ENCODE data around the gene HTT. TPM values are rescaled to one million over a fixed set of nuclear protein-coding genes. Genes with fewer than 3 reads are reported as not detected.

The HTT gene
- total RNA-seq, 1 donor from 2014 or later = 82.8 TPM

- H3K4me3 Mint-ChIP-seq (ENCODE audit: low read depth) = no peak overlapping the region
- no peak for DNase-seq (ENCODE audit: low spot score, unreplicated experiment)
- no peaks in the 10 kb centered on the region for H3K27me3 Mint-ChIP-seq
- H3K4me1 Mint-ChIP-seq (ENCODE audit: low read depth) = no peaks in the 10 kb centered on the region
- TF ChIP-seq, protein P1, sequence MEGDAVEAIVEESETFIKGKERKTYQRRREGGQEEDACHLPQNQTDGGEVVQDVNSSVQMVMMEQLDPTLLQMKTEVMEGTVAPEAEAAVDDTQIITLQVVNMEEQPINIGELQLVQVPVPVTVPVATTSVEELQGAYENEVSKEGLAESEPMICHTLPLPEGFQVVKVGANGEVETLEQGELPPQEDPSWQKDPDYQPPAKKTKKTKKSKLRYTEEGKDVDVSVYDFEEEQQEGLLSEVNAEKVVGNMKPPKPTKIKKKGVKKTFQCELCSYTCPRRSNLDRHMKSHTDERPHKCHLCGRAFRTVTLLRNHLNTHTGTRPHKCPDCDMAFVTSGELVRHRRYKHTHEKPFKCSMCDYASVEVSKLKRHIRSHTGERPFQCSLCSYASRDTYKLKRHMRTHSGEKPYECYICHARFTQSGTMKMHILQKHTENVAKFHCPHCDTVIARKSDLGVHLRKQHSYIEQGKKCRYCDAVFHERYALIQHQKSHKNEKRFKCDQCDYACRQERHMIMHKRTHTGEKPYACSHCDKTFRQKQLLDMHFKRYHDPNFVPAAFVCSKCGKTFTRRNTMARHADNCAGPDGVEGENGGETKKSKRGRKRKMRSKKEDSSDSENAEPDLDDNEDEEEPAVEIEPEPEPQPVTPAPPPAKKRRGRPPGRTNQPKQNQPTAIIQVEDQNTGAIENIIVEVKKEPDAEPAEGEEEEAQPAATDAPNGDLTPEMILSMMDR (IDR thresholded peaks at IDR 0.05; ENCODE audit: unreplicated experiment) = no peak
- H3K9me3 Mint-ChIP-seq (ENCODE audit: low read depth) = no peaks in the 10 kb centered on the region
- H3K36me3 Mint-ChIP-seq (ENCODE audit: insufficient read depth) = peaks cover 23% of the 10 kb centered on the region
- no peak overlapping the region for H3K27ac Mint-ChIP-seq
Measured at GRCh38 chr4:3219761-3220475, 145.4 kb downstream of the HTT start.

GRCh38 chr4:3220476-3221183 lies 146.1 kb downstream of the HTT start:
- H3K4me1 Mint-ChIP-seq (ENCODE audit: low read depth) = no peaks in the 10 kb centered on the region
- DNase-seq (ENCODE audit: low spot score, unreplicated experiment) = no peak
- H3K36me3 Mint-ChIP-seq (ENCODE audit: insufficient read depth) = peaks cover 21% of the 10 kb centered on the region
- H3K9me3 Mint-ChIP-seq (ENCODE audit: low read depth) = no peaks in the 10 kb centered on the region
- no peak overlapping the region for H3K27ac Mint-ChIP-seq
- TF ChIP-seq, protein P1 (IDR thresholded peaks at IDR 0.05; ENCODE audit: unreplicated experiment) = no peak
- H3K27me3 Mint-ChIP-seq = no peaks in the 10 kb centered on the region
- H3K4me3 Mint-ChIP-seq (ENCODE audit: low read depth) = no peak overlapping the region

DNA sequence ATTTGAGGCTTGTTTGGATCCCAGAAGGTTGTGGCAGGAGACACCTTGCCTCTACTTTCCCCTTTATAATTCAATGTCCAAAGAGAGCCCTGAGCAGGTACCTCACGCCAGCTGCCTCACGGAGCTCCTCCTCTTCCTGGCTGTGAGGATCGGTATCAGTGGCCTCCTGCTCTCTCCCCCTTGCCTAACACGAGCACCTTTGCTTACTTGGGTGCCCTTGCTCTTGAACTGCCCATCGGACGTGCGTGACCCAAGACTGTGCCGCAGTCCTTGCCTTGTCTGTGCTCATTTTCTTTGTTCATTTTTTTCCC lies 146.7 kb downstream of the HTT start:
- no peak overlapping the region for H3K27ac Mint-ChIP-seq
- H3K27me3 Mint-ChIP-seq = no peaks in the 10 kb centered on the region
- H3K36me3 Mint-ChIP-seq (ENCODE audit: insufficient read depth) = peaks cover 19% of the 10 kb centered on the region
- no peaks in the 10 kb centered on the region for H3K4me1 Mint-ChIP-seq (ENCODE audit: low read depth)
- no peak overlapping the region for H3K4me3 Mint-ChIP-seq (ENCODE audit: low read depth)
- TF ChIP-seq, protein P1 (IDR thresholded peaks at IDR 0.05; ENCODE audit: unreplicated experiment) = no peak
- no peaks in the 10 kb centered on the region for H3K9me3 Mint-ChIP-seq (ENCODE audit: low read depth)
- DNase-seq (ENCODE audit: low spot score, unreplicated experiment) = no peak

GRCh38 chr4:3221996-3222395 lies 147.5 kb downstream of the HTT start:
- DNase-seq (ENCODE audit: low spot score, unreplicated experiment) = no peak
- TF ChIP-seq, protein P1 (IDR thresholded peaks at IDR 0.05; ENCODE audit: unreplicated experiment) = no peak
- peaks cover 19% of the 10 kb centered on the region for H3K36me3 Mint-ChIP-seq (ENCODE audit: insufficient read depth)
- no peaks in the 10 kb centered on the region for H3K9me3 Mint-ChIP-seq (ENCODE audit: low read depth)
- H3K4me3 Mint-ChIP-seq (ENCODE audit: low read depth) = no peak overlapping the region
- no peaks in the 10 kb centered on the region for H3K4me1 Mint-ChIP-seq (ENCODE audit: low read depth)
- peak overlapping the region; percentile 24 for H3K27ac Mint-ChIP-seq
- H3K27me3 Mint-ChIP-seq = no peaks in the 10 kb centered on the region

DNA sequence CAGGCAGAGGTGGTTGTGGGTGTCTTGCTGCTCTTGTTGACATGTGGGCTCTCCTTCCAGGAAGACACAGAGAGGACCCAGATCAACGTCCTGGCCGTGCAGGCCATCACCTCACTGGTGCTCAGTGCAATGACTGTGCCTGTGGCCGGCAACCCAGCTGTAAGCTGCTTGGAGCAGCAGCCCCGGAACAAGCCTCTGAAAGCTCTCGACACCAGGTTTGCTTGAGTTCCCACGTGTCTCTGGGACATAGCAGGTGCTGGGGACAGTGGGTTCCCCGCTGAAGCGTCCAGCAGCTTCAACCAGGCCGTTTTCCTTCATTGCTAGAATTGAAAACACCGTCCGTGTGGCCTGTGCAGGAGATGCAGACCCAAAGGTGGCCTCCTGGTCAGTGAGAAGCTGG lies 148.9 kb downstream of the HTT start:
- Mint-ChIP-seq H3K9me3 (ENCODE audit: low read depth) (no peaks in the 10 kb centered on the region), H3K4me1 (ENCODE audit: low read depth) (no peaks in the 10 kb centered on the region), H3K27me3 (no peaks in the 10 kb centered on the region), H3K27ac (no peak overlapping the region), H3K4me3 (ENCODE audit: low read depth) (no peak overlapping the region), H3K36me3 (ENCODE audit: insufficient read depth) (peaks cover 13% of the 10 kb centered on the region)
- DNase-seq (ENCODE audit: low spot score, unreplicated experiment) = no peak
- TF ChIP-seq, protein P1 (IDR thresholded peaks at IDR 0.05; ENCODE audit: unreplicated experiment) = no peak

Data from progenitor cell of endocrine pancreas (in vitro differentiated cells).